Muscle layer of duodenum (tissue), 2 donors: ENCODE measurements around the gene PLOD3.
"Not testable (repeated sequence)": the region's sequence is repeated elsewhere in the genome, so short reads cannot be mapped to it uniquely, and the experiment has no call there.

Experiments
- H3K27ac ChIP-seq: one replicate; pipeline ENCODE4 v1.7.0; 2013; ENCODE audit warnings: mild to moderate bottlenecking, low read length
- H3K27me3 ChIP-seq: one replicate; pipeline ENCODE4 v1.7.0; 2013; ENCODE audit warnings: low read depth, mild to moderate bottlenecking, control low read depth, low read length
- H3K36me3 ChIP-seq, 2 donors: one replicate each; pipeline ENCODE4 v1.7.0; 2013; ENCODE audit warnings: low read length in 2 of 2, control low read depth in 1 of 2, mild to moderate bottlenecking in 1 of 2; ENCODE audit not compliant: insufficient read depth in 2 of 2, control insufficient read depth in 1 of 2
- H3K4me1 ChIP-seq, 2 donors: one replicate each; pipeline ENCODE4 v1.7.0; 2013; ENCODE audit warnings: low read length in 2 of 2, mild to moderate bottlenecking in 2 of 2, control low read depth in 1 of 2, moderate library complexity in 1 of 2; ENCODE audit not compliant: insufficient read depth in 2 of 2, control insufficient read depth in 1 of 2
- H3K4me3 ChIP-seq, 2 donors: one replicate each; pipeline ENCODE4 v1.7.0; 2013; ENCODE audit warnings: low read length in 2 of 2, low read depth in 1 of 2, mild to moderate bottlenecking in 1 of 2
- H3K9me3 ChIP-seq, 2 donors: one replicate each; pipeline ENCODE4 v1.7.0; 2013; ENCODE audit warnings: low read length in 2 of 2, control low read depth in 1 of 2, mild to moderate bottlenecking in 1 of 2; ENCODE audit not compliant: control insufficient read depth in 1 of 2
- donor health status: healthy.

Gene PLOD3

GRCh38 chr7:101206665-101207042 lies 10.7 kb downstream of the PLOD3 start:
- peaks cover 5% of the 10 kb centered on the region for H3K27me3 ChIP-seq
- H3K36me3 ChIP-seq: peaks cover 7 to 53% of the 10 kb centered on the region in 2 donors

GRCh38 chr7:101205901-101206664 lies 11.3 kb downstream of the PLOD3 start:
- Histone ChIP-seq H3K9me3 (no peaks in the 10 kb centered on the region), H3K4me3 (no peak overlapping the region), H3K27ac (no peak overlapping the region), H3K27me3 (peaks cover 5% of the 10 kb centered on the region), H3K36me3 (peaks cover 7 to 49% of the 10 kb centered on the region in 2 donors), H3K4me1 (peaks cover 0 to 9% of the 10 kb centered on the region in 2 donors)

More at GRCh38 chr7:101206665-101207042, 10.7 kb downstream of the PLOD3 start:
- Histone ChIP-seq H3K27ac (no peak overlapping the region), H3K4me1 (peaks cover 0 to 8% of the 10 kb centered on the region in 2 donors), H3K4me3 (no peak overlapping the region), H3K9me3 (no peaks in the 10 kb centered on the region)

- not testable (repeated sequence) for H3K9me3 ChIP-seq, H3K4me3 ChIP-seq, H3K27ac ChIP-seq, H3K4me1 ChIP-seq
- Histone ChIP-seq H3K36me3 (peaks cover 0 to 32% of the 10 kb centered on the region in 2 donors), H3K27me3 (peaks cover 14% of the 10 kb centered on the region)
Measured at GRCh38 chr7:101203740-101204738, 13.3 kb downstream of the PLOD3 start.

- Histone ChIP-seq H3K4me1 (peaks cover 0 to 9% of the 10 kb centered on the region in 2 donors), H3K27me3 (peaks cover 14% of the 10 kb centered on the region), H3K36me3 (peaks cover 0 to 17% of the 10 kb centered on the region in 2 donors), H3K9me3 (no peaks in the 10 kb centered on the region), H3K27ac (no peak overlapping the region), H3K4me3 (no peak overlapping the region)
Measured at GRCh38 chr7:101202603-101202918, 14.8 kb downstream of the PLOD3 start.

GRCh38 chr7:101201695-101202602 lies 15.4 kb downstream of the PLOD3 start:
- Histone ChIP-seq H3K4me3 (peak overlapping the region in 1 of 2 donors; percentile 23), H3K4me1 (peaks cover 0 to 9% of the 10 kb centered on the region in 2 donors), H3K9me3 (no peaks in the 10 kb centered on the region), H3K27me3 (peaks cover 14% of the 10 kb centered on the region), H3K36me3 (peaks cover 0 to 12% of the 10 kb centered on the region in 2 donors), H3K27ac (no peak overlapping the region)

- Histone ChIP-seq H3K9me3 (no peaks in the 10 kb centered on the region), H3K27ac (peak within 1 kb of the TSS; percentile 27), H3K4me3 (peak within 1 kb of the TSS; percentile 23 to 45)
Measured at GRCh38 chr7:101200862-101201599, 16.4 kb downstream of the PLOD3 start, which contains the start of gene MOGAT3. MOGAT3 (minus strand) TSS chr7:101201036; CDS start chr7:101200854, 182 bp downstream.

GRCh38 chr7:101200504-101200861 lies 16.9 kb downstream of the PLOD3 start:
- peak overlapping the region in 1 of 2 donors; percentile 45 for H3K4me3 ChIP-seq
- H3K27ac ChIP-seq: peak overlapping the region; percentile 27
- peaks cover 0 to 9% of the 10 kb centered on the region in 2 donors for H3K4me1 ChIP-seq
- peaks cover 14% of the 10 kb centered on the region for H3K27me3 ChIP-seq
- H3K9me3 ChIP-seq: no peaks in the 10 kb centered on the region
- H3K36me3 ChIP-seq: no peaks in the 10 kb centered on the region

More at GRCh38 chr7:101200862-101201599, 16.4 kb downstream of the PLOD3 start, which contains the start of gene MOGAT3:
- Histone ChIP-seq H3K4me1 (peaks cover 0 to 9% of the 10 kb centered on the region in 2 donors), H3K36me3 (peaks cover 0 to 4% of the 10 kb centered on the region in 2 donors), H3K27me3 (peaks cover 14% of the 10 kb centered on the region)

GRCh38 chr7:101199522-101199921 lies 17.9 kb downstream of the PLOD3 start:
- not testable (repeated sequence) for H3K9me3 ChIP-seq, H3K36me3 ChIP-seq, H3K27ac ChIP-seq, H3K4me3 ChIP-seq, H3K4me1 ChIP-seq
- peaks cover 14% of the 10 kb centered on the region for H3K27me3 ChIP-seq

- H3K4me1 ChIP-seq: peaks cover 0 to 9% of the 10 kb centered on the region in 2 donors
- peaks cover 14% of the 10 kb centered on the region for H3K27me3 ChIP-seq
- no peaks in the 10 kb centered on the region for H3K9me3 ChIP-seq
- H3K27ac ChIP-seq: no peak overlapping the region
- no peaks in the 10 kb centered on the region for H3K36me3 ChIP-seq
- no peak overlapping the region for H3K4me3 ChIP-seq
Measured at GRCh38 chr7:101198476-101198875, 18.9 kb downstream of the PLOD3 start.

- H3K4me1 ChIP-seq: peaks cover 0 to 9% of the 10 kb centered on the region in 2 donors
- no peaks in the 10 kb centered on the region for H3K9me3 ChIP-seq
- H3K4me3 ChIP-seq: no peak overlapping the region
- H3K36me3 ChIP-seq: no peaks in the 10 kb centered on the region
- H3K27ac ChIP-seq: no peak overlapping the region
- H3K27me3 ChIP-seq: peaks cover 14% of the 10 kb centered on the region
Measured at GRCh38 chr7:101197991-101198390, 19.4 kb downstream of the PLOD3 start.
